SK-N-SH treated with all-trans-retinoic acid at 6 μM for 48 hours (cell line): ENCODE data around the gene THSD4.

Experiments used
- ATAC-seq: fragments of 200-7000 bp; cut with Tn5 transposase; 3 replicates; pipeline ENCODE4 v1.9.1; 2020; ENCODE audit warnings: mild to moderate bottlenecking, moderate library complexity
- ARNTL ChIP-seq: fragments of 450-650 bp; formaldehyde crosslinking; IDR thresholded peaks from 2 replicates; pipeline ENCODE4 v1.5.0; 2020; ENCODE audit warnings: low read depth, mild to moderate bottlenecking, moderate library complexity, borderline replicate concordance
- BACH2 ChIP-seq: fragments of 250-450 bp; sonication (Bioruptor Pico); IDR thresholded peaks from 2 replicates; pipeline ENCODE4 v1.9.0; 2021; ENCODE audit warnings: mild to moderate bottlenecking, borderline replicate concordance
- CREB5 ChIP-seq: fragments of 250-450 bp; sonication (Bioruptor Pico); IDR thresholded peaks from 2 replicates; pipeline ENCODE4 v1.5.1; 2020; ENCODE audit warnings: low read depth, mild to moderate bottlenecking, moderate library complexity
- CSDC2 ChIP-seq: fragments of 250-450 bp; sonication (Bioruptor Pico); IDR thresholded peaks from 2 replicates; pipeline ENCODE4 v1.5.0; 2020; ENCODE audit warnings: mild to moderate bottlenecking, moderate library complexity
- ESRRG ChIP-seq: fragments of 250-450 bp; sonication (Bioruptor Pico); IDR thresholded peaks from 2 replicates; pipeline ENCODE4 v1.6.1; 2021; ENCODE audit warnings: mild to moderate bottlenecking
- GLIS3 ChIP-seq: fragments of 250-450 bp; sonication (Bioruptor Pico); IDR thresholded peaks from 2 replicates; pipeline ENCODE4 v1.5.0; 2020; ENCODE audit warnings: mild to moderate bottlenecking, moderate library complexity
- ISL1 ChIP-seq: fragments of 250-450 bp; sonication (Bioruptor Pico); IDR thresholded peaks from 2 replicates; pipeline ENCODE4 v2.1.2; 2022; ENCODE audit warnings: mild to moderate bottlenecking, moderate library complexity
- OSR1 ChIP-seq: fragments of 250-450 bp; sonication (Bioruptor Pico); IDR thresholded peaks from 2 replicates; pipeline ENCODE4 v1.8.0; 2022; ENCODE audit warnings: moderate library complexity, mild to moderate bottlenecking, inconsistent platforms
- PATZ1 ChIP-seq: fragments of 250-450 bp; sonication (Bioruptor Pico); IDR thresholded peaks from 2 replicates; pipeline ENCODE4 v1.8.0; 2020; ENCODE audit warnings: mild to moderate bottlenecking, moderate library complexity, borderline replicate concordance
- PPARA ChIP-seq: fragments of 250-450 bp; sonication (Bioruptor Pico); IDR thresholded peaks from 2 replicates; pipeline ENCODE4 v1.5.0; 2020; ENCODE audit warnings: mild to moderate bottlenecking, borderline replicate concordance
- RARB ChIP-seq: fragments of 250-450 bp; sonication (Bioruptor Pico); IDR thresholded peaks from 2 replicates; pipeline ENCODE4 v1.8.0; 2021; ENCODE audit warnings: mild to moderate bottlenecking, moderate library complexity
- SNAI2 ChIP-seq: fragments of 250-450 bp; sonication (Bioruptor Pico); IDR thresholded peaks from 2 replicates; pipeline ENCODE4 v1.5.0; 2020; ENCODE audit warnings: mild to moderate bottlenecking, moderate library complexity
- TCF4 ChIP-seq: fragments of 250-450 bp; sonication (Bioruptor Pico); IDR thresholded peaks from 2 replicates; pipeline ENCODE4 v1.8.0; 2021; ENCODE audit warnings: mild to moderate bottlenecking, moderate library complexity, borderline replicate concordance
- TOX ChIP-seq: fragments of 250-450 bp; sonication (Bioruptor Pico); IDR thresholded peaks from 2 replicates; pipeline ENCODE4 v1.8.0; 2021; ENCODE audit warnings: mild to moderate bottlenecking, moderate library complexity, borderline replicate concordance
- ZC3H10 ChIP-seq: fragments of 250-450 bp; sonication (Bioruptor Pico); IDR thresholded peaks from 2 replicates; pipeline ENCODE4 v1.5.1; 2021; ENCODE audit warnings: mild to moderate bottlenecking, moderate library complexity
- ZFP3 ChIP-seq: fragments of 250-450 bp; sonication (Bioruptor Pico); IDR thresholded peaks from 2 replicates; pipeline ENCODE4 v1.5.0; 2020; ENCODE audit warnings: mild to moderate bottlenecking, moderate library complexity
- ZFP30 ChIP-seq: fragments of 450-650 bp; formaldehyde crosslinking; IDR thresholded peaks from 2 replicates; pipeline ENCODE4 v1.5.0; 2022; ENCODE audit warnings: mild to moderate bottlenecking, moderate library complexity
- ZNF565 ChIP-seq: fragments of 450-650 bp; formaldehyde crosslinking; conservative IDR thresholded peaks from 2 replicates; pipeline ENCODE4 v1.5.0; 2020; ENCODE audit warnings: low read depth, mild to moderate bottlenecking, moderate library complexity
- ZNF70 ChIP-seq: fragments of 450-650 bp; formaldehyde crosslinking; IDR thresholded peaks from 2 replicates; pipeline ENCODE4 v1.5.0; 2020; ENCODE audit warnings: mild to moderate bottlenecking, moderate library complexity
- ZNF8 ChIP-seq: fragments of 450-650 bp; formaldehyde crosslinking; IDR thresholded peaks from 2 replicates; pipeline ENCODE4 v1.5.0; 2020; ENCODE audit warnings: mild to moderate bottlenecking, moderate library complexity
- TF ChIP-seq, protein P1 (sequence below): fragments of 250-450 bp; sonication (Bioruptor Pico); IDR thresholded peaks from 2 replicates; pipeline ENCODE4 v1.8.0; 2021; ENCODE audit warnings: low read depth, mild to moderate bottlenecking, moderate library complexity, borderline replicate concordance
- TF ChIP-seq, protein P2 (sequence below): fragments of 250-450 bp; sonication (Bioruptor Pico); IDR thresholded peaks from 2 replicates; pipeline ENCODE4 v1.5.1; 2021; ENCODE audit warnings: mild to moderate bottlenecking, moderate library complexity

The THSD4 gene

GRCh38 chr15:71274448-71274798 lies 159.2 kb downstream of the THSD4 start:
- TF ChIP-seq ISL1 (CRISPR knock-in tag) (no peak), GLIS3 (CRISPR knock-in tag) (no peak), BACH2 (CRISPR knock-in tag) (no peak), ZNF70 (CRISPR knock-in tag) (no peak), ARNTL (CRISPR knock-in tag) (no peak), ESRRG (CRISPR knock-in tag) (no peak), OSR1 (no peak), ZNF565 (no peak), ZNF8 (CRISPR knock-in tag) (no peak)
- TF ChIP-seq, protein P1, sequence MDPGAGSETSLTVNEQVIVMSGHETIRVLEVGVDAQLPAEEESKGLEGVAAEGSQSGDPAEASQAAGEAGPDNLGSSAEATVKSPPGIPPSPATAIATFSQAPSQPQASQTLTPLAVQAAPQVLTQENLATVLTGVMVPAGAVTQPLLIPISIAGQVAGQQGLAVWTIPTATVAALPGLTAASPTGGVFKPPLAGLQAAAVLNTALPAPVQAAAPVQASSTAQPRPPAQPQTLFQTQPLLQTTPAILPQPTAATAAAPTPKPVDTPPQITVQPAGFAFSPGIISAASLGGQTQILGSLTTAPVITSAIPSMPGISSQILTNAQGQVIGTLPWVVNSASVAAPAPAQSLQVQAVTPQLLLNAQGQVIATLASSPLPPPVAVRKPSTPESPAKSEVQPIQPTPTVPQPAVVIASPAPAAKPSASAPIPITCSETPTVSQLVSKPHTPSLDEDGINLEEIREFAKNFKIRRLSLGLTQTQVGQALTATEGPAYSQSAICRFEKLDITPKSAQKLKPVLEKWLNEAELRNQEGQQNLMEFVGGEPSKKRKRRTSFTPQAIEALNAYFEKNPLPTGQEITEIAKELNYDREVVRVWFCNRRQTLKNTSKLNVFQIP (CRISPR knock-in tag): no peak
- TF ChIP-seq, protein P2, sequence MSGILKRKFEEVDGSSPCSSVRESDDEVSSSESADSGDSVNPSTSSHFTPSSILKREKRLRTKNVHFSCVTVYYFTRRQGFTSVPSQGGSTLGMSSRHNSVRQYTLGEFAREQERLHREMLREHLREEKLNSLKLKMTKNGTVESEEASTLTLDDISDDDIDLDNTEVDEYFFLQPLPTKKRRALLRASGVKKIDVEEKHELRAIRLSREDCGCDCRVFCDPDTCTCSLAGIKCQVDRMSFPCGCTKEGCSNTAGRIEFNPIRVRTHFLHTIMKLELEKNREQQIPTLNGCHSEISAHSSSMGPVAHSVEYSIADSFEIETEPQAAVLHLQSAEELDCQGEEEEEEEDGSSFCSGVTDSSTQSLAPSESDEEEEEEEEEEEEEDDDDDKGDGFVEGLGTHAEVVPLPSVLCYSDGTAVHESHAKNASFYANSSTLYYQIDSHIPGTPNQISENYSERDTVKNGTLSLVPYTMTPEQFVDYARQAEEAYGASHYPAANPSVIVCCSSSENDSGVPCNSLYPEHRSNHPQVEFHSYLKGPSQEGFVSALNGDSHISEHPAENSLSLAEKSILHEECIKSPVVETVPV (CRISPR knock-in tag): no peak
- ATAC-seq: no peak

DNA sequence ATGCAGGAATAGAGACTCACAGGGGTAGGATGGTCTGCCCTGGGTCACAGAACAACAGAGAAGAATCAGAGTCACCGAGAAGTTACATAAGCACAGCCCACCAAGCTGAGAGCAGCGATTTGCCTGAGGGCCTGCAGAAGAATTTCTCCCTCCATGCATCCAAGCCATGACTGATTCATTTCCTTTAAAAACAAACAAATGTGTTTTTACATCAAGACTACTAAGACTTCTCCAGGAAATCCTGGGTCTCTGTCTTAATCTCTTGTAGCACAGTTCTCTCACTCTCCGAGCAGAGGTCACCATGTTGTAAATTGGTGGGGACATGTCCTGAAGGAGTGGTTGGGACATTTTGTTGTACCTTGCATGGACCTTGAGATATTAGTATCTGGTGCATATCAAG lies 159.8 kb downstream of the THSD4 start:
- no peak for TF ChIP-seq ZNF8 (CRISPR knock-in tag)
- TF ChIP-seq SNAI2 (CRISPR knock-in tag): no peak
- no peak for TF ChIP-seq GLIS3 (CRISPR knock-in tag)
- no peak for TF ChIP-seq ZC3H10 (CRISPR knock-in tag)
- TF ChIP-seq BACH2 (CRISPR knock-in tag): no peak
- no peak for TF ChIP-seq ISL1 (CRISPR knock-in tag)
- no peak for TF ChIP-seq ZNF565
- TF ChIP-seq TCF4 (CRISPR knock-in tag): no peak
- no peak for TF ChIP-seq ZFP30 (CRISPR knock-in tag)
- TF ChIP-seq PATZ1: no peak
- no peak for TF ChIP-seq CSDC2 (CRISPR knock-in tag)
- no peak for TF ChIP-seq OSR1
- TF ChIP-seq TOX (CRISPR knock-in tag): no peak
- TF ChIP-seq RARB: no peak
- ATAC-seq: no peak

- no peak for TF ChIP-seq PPARA (CRISPR knock-in tag)
- TF ChIP-seq TOX (CRISPR knock-in tag): no peak
- TF ChIP-seq ESRRG (CRISPR knock-in tag): no peak
- no peak for TF ChIP-seq RARB
- no peak for TF ChIP-seq OSR1
- TF ChIP-seq, protein P1 (CRISPR knock-in tag): no peak
- no peak for TF ChIP-seq PATZ1
- TF ChIP-seq BACH2 (CRISPR knock-in tag): no peak
- no peak for TF ChIP-seq ZNF8 (CRISPR knock-in tag)
- TF ChIP-seq ZNF70 (CRISPR knock-in tag): no peak
- no peak for TF ChIP-seq CSDC2 (CRISPR knock-in tag)
- TF ChIP-seq CREB5 (CRISPR knock-in tag): no peak
- no peak for TF ChIP-seq TCF4 (CRISPR knock-in tag)
- no peak for TF ChIP-seq ZFP30 (CRISPR knock-in tag)
- no peak for TF ChIP-seq GLIS3 (CRISPR knock-in tag)
- TF ChIP-seq ZC3H10 (CRISPR knock-in tag): no peak
- TF ChIP-seq ZFP3 (CRISPR knock-in tag): no peak
- TF ChIP-seq, protein P2 (CRISPR knock-in tag): no peak
- no peak for TF ChIP-seq ISL1 (CRISPR knock-in tag)
- TF ChIP-seq ZNF565: no peak
- no peak for ATAC-seq
Observed at GRCh38 chr15:71275566-71276335, 160.5 kb downstream of the THSD4 start.
